AG04450 (cell line): ENCODE results near the gene CTU1. TPM values are rescaled to one million over a fixed set of nuclear protein-coding genes. Genes with fewer than 3 reads are reported as not detected.
"Not testable (repeated sequence)": the region's sequence is repeated elsewhere in the genome, so short reads cannot be mapped to it uniquely, and the experiment has no call there.

Experiments used
- CTCF ChIA-PET: fragments of 300-600, 350-600 bp; formaldehyde crosslinking; extraction: SDS; loops from one replicate; lab custom pipeline; 2022; ENCODE audit warnings: antibody characterized with exemption, inconsistent platforms; lab: Charles Lee
- POLR2A ChIA-PET: fragments of 350-600 bp; formaldehyde crosslinking; extraction: SDS; loops from one replicate; lab custom pipeline; 2021; ENCODE audit warnings: antibody characterized with exemption, inconsistent platforms; lab: Yijun Ruan, JAX
- DNase-seq: peaks from one replicate; pipeline ENCODE4 v3.0.0-alpha.2; 2011; ENCODE audit warnings: low read depth, low spot score
- H3K27ac ChIP-seq: one replicate; pipeline ENCODE4 v1.5.1; 2012; ENCODE audit warnings: low read depth, low read length, control low read depth
- H3K27me3 ChIP-seq: one replicate; pipeline ENCODE4 v1.6.0; 2012; ENCODE audit warnings: low read length; ENCODE audit not compliant: control insufficient read depth, insufficient read depth
- H3K4me3 ChIP-seq: 2 replicates; pipeline ENCODE4 v1.5.1; 2011; ENCODE audit warnings: mild to moderate bottlenecking, low read depth, low read length, control low read depth
- H3K9me3 ChIP-seq: 2 replicates; pipeline ENCODE4 v1.5.1; 2012; ENCODE audit warnings: low read length; ENCODE audit not compliant: control insufficient read depth, insufficient read depth
- polyA plus RNA-seq: library from polyadenylated mRNA; depleted of rRNA; stranded (reverse); fragments of >200 nt; gene quantifications from 2 replicates; pipeline ENCODE4 v1.2.3, GENCODE V29; 2011
- TF ChIP-seq, protein P1 (sequence below): IDR thresholded peaks from 2 replicates; pipeline ENCODE4 v1.5.1; 2011; ENCODE audit warnings: low read depth, low read length, control low read depth, inconsistent platforms

Gene CTU1
- polyA plus RNA-seq, 1 experiment: 1.7 TPM

DNA sequence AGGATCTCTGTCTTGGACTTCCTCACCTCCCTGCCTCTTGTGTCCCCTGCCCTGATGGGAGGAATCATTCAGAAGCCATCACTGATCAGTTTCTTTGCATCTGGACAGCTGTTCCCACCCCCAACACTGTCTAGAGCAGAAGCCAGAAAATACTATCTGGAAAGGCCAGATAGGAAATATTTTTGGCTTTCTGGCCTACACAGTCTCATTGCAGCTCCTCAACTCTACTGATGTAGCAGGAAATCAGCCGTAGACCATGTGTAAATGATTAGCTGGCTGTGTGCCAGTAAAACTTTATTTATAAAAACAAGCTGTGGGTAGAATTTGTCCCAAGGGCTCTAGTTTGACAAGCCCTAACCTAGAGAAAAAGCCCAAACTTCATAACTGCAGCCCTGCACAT is 39.5 kb upstream of the CTU1 start:
- Histone ChIP-seq H3K4me3 (no peak overlapping the region), H3K27ac (no peak overlapping the region), H3K9me3 (no peaks in the 10 kb centered on the region), H3K27me3 (peaks cover 2% of the 10 kb centered on the region)
- TF ChIP-seq, protein P1, sequence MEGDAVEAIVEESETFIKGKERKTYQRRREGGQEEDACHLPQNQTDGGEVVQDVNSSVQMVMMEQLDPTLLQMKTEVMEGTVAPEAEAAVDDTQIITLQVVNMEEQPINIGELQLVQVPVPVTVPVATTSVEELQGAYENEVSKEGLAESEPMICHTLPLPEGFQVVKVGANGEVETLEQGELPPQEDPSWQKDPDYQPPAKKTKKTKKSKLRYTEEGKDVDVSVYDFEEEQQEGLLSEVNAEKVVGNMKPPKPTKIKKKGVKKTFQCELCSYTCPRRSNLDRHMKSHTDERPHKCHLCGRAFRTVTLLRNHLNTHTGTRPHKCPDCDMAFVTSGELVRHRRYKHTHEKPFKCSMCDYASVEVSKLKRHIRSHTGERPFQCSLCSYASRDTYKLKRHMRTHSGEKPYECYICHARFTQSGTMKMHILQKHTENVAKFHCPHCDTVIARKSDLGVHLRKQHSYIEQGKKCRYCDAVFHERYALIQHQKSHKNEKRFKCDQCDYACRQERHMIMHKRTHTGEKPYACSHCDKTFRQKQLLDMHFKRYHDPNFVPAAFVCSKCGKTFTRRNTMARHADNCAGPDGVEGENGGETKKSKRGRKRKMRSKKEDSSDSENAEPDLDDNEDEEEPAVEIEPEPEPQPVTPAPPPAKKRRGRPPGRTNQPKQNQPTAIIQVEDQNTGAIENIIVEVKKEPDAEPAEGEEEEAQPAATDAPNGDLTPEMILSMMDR: no peak
- CTCF ChIA-PET: interaction anchor here (1.6 to 4.9 kb wide), 3 partner anchors 11 to 126 kb away, joined by 4 to 25 read pairs (median 5); no protein-coding TSS in a partner anchor
- no peak for DNase-seq
- POLR2A ChIA-PET: no interaction called here

DNA sequence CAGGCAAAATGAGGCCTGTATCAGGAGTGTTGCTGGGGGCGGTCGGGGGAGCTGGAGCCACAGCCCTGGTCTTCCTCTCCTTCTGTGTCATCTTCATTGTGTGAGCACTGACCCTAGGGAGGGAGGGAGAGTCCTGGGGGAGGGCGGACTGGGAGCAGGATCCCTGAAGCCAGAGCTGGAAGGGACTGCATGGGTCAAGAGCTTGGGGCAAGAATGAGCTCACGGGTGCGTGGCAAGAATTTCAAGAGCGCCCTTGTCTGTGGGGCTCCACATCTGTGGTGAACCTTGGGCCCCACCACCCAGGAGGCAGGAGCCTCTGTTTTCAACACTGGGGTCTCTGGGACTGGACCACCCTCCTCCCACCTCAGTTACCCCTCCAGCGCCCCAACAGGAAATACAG is 38.5 kb upstream of the CTU1 start:
- H3K9me3 ChIP-seq: no peaks in the 10 kb centered on the region
- CTCF ChIA-PET: interaction anchor here (4.9 kb wide), 1 partner anchor 12 kb away, joined by 25 read pairs; no protein-coding TSS in a partner anchor
- DNase-seq: no peak
- H3K27me3 ChIP-seq: peaks cover 2% of the 10 kb centered on the region
- no peak overlapping the region for H3K27ac ChIP-seq
- POLR2A ChIA-PET: no interaction called here
- no peak overlapping the region for H3K4me3 ChIP-seq
- TF ChIP-seq, protein P1: no peak

DNA sequence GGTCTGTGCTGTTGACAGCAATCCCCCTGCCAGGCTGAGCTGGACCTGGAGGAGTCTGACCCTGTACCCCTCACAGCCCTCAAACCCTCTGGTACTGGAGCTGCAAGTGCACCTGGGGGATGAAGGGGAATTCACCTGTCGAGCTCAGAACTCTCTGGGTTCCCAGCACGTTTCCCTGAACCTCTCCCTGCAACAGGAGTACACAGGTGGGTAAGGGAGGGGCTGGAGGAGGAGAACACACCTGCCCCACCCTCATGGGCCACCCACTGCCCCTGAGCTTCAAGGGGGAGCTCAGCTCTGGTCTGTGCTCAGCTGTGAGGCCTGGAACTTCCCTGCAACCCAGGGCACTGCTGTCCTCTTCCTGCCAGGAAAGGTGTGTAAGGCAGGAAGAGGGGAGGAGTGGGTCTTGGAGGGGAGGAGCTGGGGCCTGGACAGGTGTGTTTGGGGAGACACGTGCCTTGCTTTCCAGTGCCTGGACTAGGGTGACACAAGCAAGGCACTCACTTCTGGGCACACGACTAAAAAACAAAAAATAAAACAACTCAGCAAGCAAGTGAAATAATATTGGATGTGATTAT is 37.8 kb upstream of the CTU1 start:
- ChIA-PET CTCF (interaction anchor here (0.6 to 4.9 kb wide), 2 partner anchors 12 to 331 kb away, joined by 3 to 25 read pairs; no protein-coding TSS in a partner anchor), POLR2A (no interaction called here)
- Histone ChIP-seq H3K9me3 (no peaks in the 10 kb centered on the region), H3K27ac (no peak overlapping the region), H3K4me3 (no peak overlapping the region), H3K27me3 (peaks cover 2% of the 10 kb centered on the region)
- no peak for DNase-seq
- TF ChIP-seq, protein P1: no peak

DNA sequence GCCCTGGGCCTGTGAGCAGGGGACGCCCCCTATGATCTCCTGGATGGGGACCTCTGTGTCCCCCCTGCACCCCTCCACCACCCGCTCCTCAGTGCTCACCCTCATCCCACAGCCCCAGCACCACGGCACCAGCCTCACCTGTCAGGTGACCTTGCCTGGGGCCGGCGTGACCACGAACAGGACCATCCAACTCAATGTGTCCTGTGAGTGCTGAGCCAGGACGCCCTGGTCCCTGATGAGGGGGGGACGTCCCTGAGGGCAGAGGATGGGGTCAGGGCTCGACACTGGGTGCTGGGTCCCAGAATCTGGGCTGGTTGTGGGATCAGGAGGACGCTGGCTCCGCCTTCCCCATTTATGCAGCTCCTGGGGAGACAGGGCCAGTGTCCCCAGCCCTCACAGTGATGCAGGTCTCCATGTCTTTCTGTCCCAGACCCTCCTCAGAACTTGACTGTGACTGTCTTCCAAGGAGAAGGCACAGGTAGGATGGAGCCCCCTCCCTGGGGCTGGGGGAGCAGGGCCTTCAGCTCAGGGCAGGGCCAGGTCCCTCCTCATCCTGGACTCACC is 36.4 kb upstream of the CTU1 start:
- CTCF ChIA-PET: interaction anchor here (4.9 kb wide), 1 partner anchor 14 kb away, joined by 25 read pairs; no protein-coding TSS in a partner anchor
- POLR2A ChIA-PET: no interaction called here

DNA sequence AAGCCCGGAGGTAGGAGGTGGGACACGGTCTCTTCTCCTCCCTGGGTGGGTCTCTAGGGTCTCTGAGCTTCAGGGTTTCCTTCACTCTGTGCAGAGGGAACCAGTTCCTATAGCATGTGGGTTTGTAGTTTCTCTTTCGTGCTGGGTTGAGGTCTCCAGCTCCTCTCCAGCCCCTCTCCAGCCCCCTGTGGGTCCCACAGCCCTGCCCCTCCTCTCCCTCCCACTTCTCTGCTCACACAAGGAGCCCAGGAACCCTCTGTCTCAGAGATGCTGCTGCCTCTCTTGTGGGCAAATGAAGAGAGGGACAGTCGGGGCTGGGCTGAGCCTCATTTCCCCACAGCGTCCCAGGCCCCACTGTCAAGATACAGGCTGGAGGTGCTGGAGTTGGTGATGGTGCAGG is 35.3 kb upstream of the CTU1 start:
- ChIA-PET CTCF (no interaction called here), POLR2A (no interaction called here)
- Histone ChIP-seq H3K27me3 (no peaks in the 10 kb centered on the region), H3K27ac (no peak overlapping the region), H3K4me3 (no peak overlapping the region), H3K9me3 (no peaks in the 10 kb centered on the region)
- DNase-seq: no peak
- TF ChIP-seq, protein P1: no peak

More for the DNA sequence above, 36.4 kb upstream of the CTU1 start:
- no peaks in the 10 kb centered on the region for H3K9me3 ChIP-seq
- no peak overlapping the region for H3K27ac ChIP-seq
- peaks cover 2% of the 10 kb centered on the region for H3K27me3 ChIP-seq
- H3K4me3 ChIP-seq: no peak overlapping the region
- DNase-seq: no peak
- TF ChIP-seq, protein P1: no peak

DNA sequence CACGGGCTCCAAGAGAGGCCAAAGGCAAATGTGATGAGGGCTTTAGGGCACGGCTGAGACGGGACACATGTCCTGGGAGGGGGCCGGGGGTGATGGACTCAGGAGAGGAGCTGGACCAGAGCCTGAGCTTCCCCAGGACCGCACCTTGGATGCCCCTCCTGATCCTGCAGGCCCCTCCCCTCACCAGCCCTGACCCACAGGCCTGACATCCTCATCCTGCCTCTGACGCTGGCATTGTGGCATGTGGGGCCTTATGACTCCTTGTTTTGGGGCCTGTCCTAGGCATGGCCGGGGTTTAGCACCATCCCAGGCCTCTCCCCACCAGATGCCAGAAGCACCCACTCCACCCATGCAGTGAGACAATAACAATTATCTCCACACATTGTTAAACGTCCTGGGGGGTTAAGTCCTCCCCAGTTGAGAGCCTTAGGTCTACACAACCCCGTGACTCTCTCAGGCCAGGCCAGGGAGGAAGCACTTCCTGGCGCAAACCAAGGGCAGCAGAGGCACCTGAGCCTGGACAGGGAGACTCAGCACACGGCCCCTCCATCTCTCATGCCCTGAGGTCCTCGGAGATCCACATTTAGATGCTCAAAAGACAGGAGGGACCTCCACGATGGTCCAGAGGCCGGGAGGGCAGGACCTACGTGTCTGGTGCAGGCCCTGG is 34.7 kb upstream of the CTU1 start:
- H3K9me3 ChIP-seq, H3K27me3 ChIP-seq, H3K4me3 ChIP-seq, DNase-seq, POLR2A ChIA-PET, H3K27ac ChIP-seq, CTCF ChIA-PET: not testable (repeated sequence)
